DMS114 treated with DMSO at 0.1 percent for 48 hours (cell line): ENCODE data around the gene DOCK4.

Experiments
- DNase-seq: peaks from one replicate; lab custom pipeline; 2025; ENCODE audit not compliant: unreplicated experiment; lab: John Stamatoyannopoulos, UW

The DOCK4 gene

DNA sequence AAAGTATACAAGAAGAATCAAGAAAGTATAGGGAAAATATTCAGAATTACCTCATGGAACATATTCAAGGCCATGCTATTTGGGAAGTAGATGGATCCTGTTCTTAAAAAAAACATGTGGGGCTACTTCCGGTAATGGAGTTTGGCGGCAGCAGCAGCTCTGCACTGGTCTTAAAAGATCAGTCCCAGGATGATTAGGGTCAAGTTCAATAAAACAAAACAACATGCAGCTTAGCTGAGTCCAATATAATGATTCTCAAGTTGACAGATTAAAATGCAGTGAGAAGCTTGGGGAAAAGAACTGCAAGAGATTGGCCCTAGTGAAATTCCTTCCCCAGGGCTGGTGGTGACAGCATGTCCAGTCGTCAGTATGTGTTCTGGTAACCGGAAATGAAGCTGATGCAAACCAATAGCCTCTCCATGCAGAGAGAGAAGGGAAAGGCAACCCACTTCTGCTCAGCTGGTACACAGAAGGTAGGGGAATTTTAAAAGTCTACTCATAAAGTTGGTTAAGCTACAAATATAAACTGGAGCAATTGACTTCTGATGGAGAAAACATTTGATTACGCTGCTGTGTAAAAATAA is 338.8 kb downstream of the DOCK4 start:
- DNase-seq: no peak

- DNase-seq: no peak
These were observed 339.4 kb downstream of the DOCK4 start for GRCh38 chr7:111866787-111867186.

GRCh38 chr7:111865430-111865829 is 340.8 kb downstream of the DOCK4 start:
- no peak for DNase-seq

- DNase-seq: no peak
These were observed 341.8 kb downstream of the DOCK4 start for GRCh38 chr7:111864291-111864976.

DNA sequence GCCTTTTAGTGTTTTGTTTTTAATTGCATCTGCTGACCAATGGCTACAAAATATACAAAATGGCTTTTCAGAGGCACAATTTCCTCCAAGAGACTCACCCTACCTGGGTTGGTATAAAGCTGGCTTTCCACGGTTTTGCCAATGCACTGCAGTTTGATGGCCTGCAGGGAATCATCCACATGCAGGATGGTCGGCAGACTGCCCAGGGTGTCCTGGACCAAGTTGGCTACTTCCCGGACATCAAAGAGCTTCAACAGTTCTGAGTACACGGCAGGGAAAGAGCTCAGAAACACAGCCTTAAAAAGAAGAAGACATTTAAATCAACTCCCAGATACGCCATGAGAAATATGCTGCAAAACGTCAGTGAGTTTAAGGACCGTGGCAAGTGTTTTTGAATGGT is 342.9 kb downstream of the DOCK4 start:
- no peak for DNase-seq

GRCh38 chr7:111860248-111860647 is 346.0 kb downstream of the DOCK4 start:
- DNase-seq: no peak

GRCh38 chr7:111858331-111858730 is 347.9 kb downstream of the DOCK4 start:
- DNase-seq: no peak

DNA sequence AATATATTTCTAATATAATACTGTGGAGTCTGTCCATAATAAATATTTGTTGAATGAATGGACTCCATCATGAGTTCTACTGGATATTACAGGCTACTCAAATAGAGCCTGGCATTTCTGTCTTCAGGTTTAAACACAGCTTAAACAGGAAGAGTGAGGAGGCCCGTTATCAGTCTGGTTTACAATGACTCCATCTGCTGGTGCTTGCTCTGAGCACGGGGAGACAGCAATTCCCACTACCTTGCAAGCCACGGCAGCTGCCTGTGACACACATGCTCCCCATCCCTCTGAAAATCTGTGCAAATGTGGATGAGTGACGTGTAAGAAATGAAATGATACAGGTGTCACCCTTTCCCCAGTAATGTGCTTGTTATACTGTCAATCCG is 350.4 kb downstream of the DOCK4 start:
- DNase-seq: no peak

GRCh38 chr7:111855161-111855841 is 350.9 kb downstream of the DOCK4 start:
- DNase-seq: peak; percentile 11

- no peak for DNase-seq
These were observed 352.8 kb downstream of the DOCK4 start for GRCh38 chr7:111853201-111853990.

GRCh38 chr7:111852081-111852480 is 354.1 kb downstream of the DOCK4 start:
- no peak for DNase-seq

DNA sequence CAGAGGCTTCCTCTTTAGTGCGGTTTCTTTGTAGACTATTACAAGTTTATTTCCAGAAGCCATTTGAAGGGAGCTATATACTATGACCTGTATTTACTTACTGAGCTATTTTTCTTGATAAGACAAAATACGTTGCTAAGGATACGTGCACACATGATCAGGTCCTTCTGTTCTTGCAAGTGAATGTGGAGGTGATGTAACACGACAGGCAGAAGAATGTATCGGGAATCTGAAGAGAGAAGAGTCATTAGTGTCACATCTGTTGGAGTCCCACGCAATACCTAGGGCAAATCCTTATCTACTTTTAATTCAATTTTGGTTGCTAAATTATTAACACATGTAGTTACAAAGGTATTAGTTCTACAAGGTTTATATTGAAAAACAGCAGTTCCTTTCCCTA is 359.3 kb downstream of the DOCK4 start:
- no peak for DNase-seq

DNA sequence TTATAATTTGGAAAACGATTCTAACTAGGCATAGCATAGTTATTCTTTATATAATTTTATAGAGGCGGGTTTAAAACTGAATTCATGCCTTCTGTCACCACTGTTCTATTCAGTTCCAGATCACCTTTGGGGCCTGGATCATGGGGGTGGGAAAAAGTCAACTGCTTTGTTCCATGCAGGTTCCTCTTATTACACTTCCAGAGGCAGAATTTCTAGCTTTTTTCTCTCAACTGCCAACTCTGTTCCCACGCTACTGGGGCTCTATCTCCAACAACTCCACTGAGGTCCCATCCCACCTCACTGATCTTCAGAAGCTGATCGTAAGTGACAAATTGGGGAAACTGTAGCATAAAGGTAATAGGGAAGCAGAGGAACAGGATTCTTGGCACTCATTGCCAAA is 360.3 kb downstream of the DOCK4 start:
- no peak for DNase-seq

- DNase-seq: no peak
These were observed 361.1 kb downstream of the DOCK4 start for GRCh38 chr7:111844904-111845671.

DNA sequence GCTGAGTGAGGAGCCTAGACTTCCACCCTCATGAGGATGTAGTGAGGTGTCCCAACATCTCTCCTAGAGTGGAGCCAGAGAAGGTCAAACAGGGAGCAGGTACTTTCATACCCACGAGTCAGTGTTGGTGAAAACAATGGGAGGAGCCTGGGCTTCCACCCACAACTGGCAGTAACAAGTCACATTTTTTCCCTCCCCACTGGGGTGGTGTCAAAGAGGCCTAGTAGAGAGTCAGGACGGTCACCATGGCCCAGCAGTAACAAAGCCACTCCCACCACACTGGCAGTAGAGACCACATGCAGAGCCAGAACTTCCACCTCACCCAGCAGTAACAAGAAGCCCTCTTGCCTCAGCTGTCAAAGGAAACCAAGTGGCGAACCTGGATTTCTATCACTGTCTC is 363.7 kb downstream of the DOCK4 start:
- DNase-seq: no peak

- no peak for DNase-seq
These were observed 364.5 kb downstream of the DOCK4 start for GRCh38 chr7:111841596-111842205.

DNA sequence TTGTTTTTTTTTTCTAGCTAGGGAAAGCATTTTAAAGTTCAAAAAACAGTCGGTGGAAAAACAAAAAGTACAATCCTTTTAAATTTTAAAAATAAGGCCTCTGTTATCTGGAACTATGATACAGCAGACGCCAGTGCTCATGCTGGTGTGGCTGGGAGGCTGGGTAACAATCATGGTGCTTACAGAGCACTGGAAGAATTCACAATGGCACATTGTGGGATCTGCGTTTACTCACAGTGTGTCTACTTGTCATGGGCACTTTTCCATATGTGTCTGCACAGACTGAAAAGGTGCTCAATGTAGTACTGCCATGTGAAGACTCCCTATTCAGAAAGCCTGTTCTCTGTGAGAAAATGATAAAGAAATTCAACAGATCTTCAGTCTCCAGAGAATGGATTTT is 365.7 kb downstream of the DOCK4 start:
- DNase-seq: no peak

GRCh38 chr7:111839261-111839660 is 366.9 kb downstream of the DOCK4 start:
- DNase-seq: no peak

- DNase-seq: no peak
These were observed 369.6 kb downstream of the DOCK4 start for GRCh38 chr7:111836592-111836991.

GRCh38 chr7:111835066-111835465 is 371.1 kb downstream of the DOCK4 start:
- DNase-seq: no peak

GRCh38 chr7:111834367-111834766 is 371.8 kb downstream of the DOCK4 start:
- no peak for DNase-seq
